GM13976 (cell line): ENCODE measurements around the gene TTBK2.

Experiments used
- DNase-seq: peaks from one replicate; pipeline ENCODE4 v3.0.0; 2012; ENCODE audit warnings: low spot score
- in situ Hi-C: fragments of 300-500 bp; cut with MboI; formaldehyde crosslinking; loops from one replicate; pipeline ENCODE4 v1.12.0; 2022; ENCODE audit warnings: low sequenced_read_pairs, mixed read lengths, inconsistent platforms; ENCODE audit not compliant: unreplicated experiment
- TF ChIP-seq, protein P1 (sequence below): IDR thresholded peaks from 2 replicates; pipeline ENCODE4 v1.5.1; 2012; ENCODE audit warnings: borderline replicate concordance, mild to moderate bottlenecking; ENCODE audit not compliant: insufficient read depth; ENCODE audit errors: extremely low read depth, missing control alignments, control extremely low read depth

The TTBK2 gene

DNA sequence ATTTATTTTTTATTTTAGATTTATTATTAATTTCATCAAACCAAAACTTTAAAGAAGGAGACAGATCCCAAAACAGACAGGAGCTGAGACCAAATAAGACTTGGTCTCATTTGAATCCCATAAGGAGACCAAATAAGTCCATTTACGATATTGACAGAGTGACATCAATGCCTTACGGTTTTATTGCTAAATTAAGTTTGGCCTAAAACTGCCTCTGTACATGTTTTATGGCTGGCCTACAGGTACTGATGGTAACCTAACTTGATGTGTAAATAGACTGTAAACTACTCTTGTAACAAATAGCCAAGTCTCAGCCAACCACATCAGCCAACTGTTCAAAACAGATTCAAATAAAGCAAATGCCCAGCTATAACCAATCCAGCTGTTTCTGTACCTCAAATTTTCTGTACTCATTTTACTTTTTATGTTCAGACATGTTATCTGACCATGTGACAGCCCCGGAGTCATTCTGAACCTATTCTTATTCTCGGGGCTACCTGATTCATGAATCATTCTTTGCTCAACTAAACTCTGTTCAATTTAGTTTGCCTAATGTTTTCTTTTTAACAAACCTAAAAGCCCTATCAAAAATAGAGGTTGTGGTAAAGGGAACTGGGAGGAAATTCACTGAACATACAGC lies 94.2 kb downstream of the TTBK2 start:
- no peak for DNase-seq
- TF ChIP-seq, protein P1, sequence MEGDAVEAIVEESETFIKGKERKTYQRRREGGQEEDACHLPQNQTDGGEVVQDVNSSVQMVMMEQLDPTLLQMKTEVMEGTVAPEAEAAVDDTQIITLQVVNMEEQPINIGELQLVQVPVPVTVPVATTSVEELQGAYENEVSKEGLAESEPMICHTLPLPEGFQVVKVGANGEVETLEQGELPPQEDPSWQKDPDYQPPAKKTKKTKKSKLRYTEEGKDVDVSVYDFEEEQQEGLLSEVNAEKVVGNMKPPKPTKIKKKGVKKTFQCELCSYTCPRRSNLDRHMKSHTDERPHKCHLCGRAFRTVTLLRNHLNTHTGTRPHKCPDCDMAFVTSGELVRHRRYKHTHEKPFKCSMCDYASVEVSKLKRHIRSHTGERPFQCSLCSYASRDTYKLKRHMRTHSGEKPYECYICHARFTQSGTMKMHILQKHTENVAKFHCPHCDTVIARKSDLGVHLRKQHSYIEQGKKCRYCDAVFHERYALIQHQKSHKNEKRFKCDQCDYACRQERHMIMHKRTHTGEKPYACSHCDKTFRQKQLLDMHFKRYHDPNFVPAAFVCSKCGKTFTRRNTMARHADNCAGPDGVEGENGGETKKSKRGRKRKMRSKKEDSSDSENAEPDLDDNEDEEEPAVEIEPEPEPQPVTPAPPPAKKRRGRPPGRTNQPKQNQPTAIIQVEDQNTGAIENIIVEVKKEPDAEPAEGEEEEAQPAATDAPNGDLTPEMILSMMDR: no peak
- in situ Hi-C loops: no loop called here

DNA sequence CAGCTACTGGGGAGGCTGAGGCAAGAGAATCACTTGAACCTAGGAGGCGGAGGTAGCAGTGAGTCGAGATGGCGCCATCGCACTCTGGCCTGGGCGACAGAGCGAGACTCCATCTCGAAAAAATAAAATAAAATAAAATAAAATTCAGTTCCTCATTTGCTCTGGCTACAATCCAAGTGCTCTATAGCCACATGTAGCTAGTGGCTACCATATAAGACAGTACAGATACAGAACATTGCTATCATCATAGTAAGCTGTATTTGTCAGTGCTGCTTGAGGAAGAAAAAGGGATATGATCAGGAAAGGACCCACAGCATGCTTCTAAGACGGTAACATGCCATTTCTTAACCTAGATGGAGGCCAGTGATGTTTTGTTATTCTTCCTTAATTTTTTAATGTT lies 95.0 kb downstream of the TTBK2 start:
- TF ChIP-seq, protein P1: no peak
- no peak for DNase-seq
- in situ Hi-C loops: no loop called here

DNA sequence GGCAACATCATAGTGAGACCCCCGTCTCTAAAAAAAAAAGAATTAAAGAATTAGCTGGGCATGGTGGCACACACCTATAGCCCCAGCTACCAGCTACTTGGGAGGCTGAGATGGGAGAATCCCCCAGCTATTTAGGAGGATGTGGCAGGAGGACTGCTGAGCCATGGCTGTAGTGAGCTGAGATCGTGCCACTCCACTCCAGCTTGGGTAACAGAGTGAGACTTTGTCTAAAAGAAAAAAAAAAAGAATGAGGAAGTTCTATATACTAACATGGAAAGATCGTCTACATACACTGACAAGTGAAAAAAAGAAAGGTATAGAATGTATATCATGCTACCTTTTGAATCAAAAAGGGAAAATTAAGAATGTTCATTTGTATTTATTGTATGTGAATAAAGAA lies 99.8 kb downstream of the TTBK2 start:
- no peak for DNase-seq
- TF ChIP-seq, protein P1: no peak
- in situ Hi-C loops: no loop called here

DNA sequence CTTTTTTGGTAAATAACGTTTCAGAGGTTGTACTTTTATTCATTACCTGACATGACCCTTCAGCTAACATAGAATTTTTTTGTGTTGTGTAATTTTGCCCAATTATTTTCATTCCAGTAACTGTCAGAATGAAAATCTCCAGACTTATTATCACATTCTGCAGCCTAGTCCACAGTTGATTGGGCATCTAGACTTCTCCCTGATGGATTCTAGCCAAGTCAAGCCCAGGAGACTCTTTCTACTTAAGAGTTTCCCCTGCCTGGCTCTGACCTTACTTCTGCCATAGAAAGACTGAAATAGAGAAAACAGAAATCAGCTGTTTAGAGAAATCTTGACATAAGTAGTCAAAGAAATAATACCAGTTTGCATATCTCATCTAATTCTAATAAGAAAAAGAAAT lies 100.8 kb downstream of the TTBK2 start:
- TF ChIP-seq, protein P1: no peak
- in situ Hi-C loops: no loop called here
- DNase-seq: no peak

DNA sequence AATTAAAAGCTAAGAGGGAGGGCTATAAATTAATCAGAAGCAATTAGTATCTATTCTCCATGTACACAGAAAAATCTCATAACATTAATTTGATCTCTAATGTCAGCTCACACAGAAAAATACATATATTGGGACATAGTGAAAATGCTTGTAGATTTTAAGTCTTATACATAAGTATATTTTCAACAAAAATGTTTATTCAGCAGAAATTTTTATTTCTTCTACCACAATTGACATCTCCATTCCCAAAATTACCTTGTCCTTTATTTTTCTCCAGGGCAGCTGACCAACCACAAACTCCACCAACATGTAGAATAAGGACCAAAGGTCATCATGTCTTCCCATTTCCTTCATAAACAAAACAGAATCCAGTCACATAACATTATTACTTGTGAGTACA lies 109.1 kb downstream of the TTBK2 start:
- in situ Hi-C loops: no loop called here
- TF ChIP-seq, protein P1: no peak
- no peak for DNase-seq

DNA sequence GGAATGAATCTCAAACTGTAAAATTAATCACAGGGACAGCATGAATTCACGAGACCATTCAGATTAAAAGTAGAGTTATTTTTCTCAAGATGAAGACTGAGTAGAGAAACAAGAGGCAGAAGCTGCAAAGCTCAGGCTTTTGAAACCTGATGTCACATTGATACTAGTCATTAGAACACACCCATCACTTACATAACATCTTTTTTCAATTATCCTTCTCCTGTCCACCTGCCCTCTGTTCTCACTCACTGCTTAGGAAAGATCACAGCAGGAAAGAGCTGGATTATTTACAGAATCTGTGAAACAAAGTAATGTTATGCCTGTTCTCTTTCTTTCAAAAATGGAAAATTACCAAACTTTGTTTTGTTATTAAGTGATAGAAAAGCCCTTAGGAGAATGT lies 111.7 kb downstream of the TTBK2 start:
- in situ Hi-C loops: no loop called here
- DNase-seq: no peak
- TF ChIP-seq, protein P1: no peak
